Psoas muscle (tissue), 8 donors: ENCODE results near the gene HK1. TPM values are rescaled to one million over a fixed set of nuclear protein-coding genes. Genes with fewer than 3 reads are reported as not detected.
"Not testable (repeated sequence)": the region's sequence is repeated elsewhere in the genome, so short reads cannot be mapped to it uniquely, and the experiment has no call there.

Experiments used
- ATAC-seq, 4 donors: fragments of 200-7000 bp; cut with Tn5 transposase; one replicate each; pipeline ENCODE4 v1.9.1; 2020; ENCODE audit warnings: moderate library complexity in 3 of 4, mild to moderate bottlenecking in 2 of 4
- DNase-seq, 2 donors: peaks; one replicate each; pipeline ENCODE4 v3.0.0-alpha.2; 2020
- H3K27ac ChIP-seq: fragments of 200-600 bp; one replicate; pipeline ENCODE4 v1.8.0; 2022
- H3K27me3 ChIP-seq, 3 donors: fragments of 200-600 bp in 1 of 3; one replicate each; pipeline versions ENCODE4 v1.6.1 to v1.8.0; 2013 to 2022; ENCODE audit warnings: low read length in 2 of 3, mild to moderate bottlenecking in 2 of 3, moderate library complexity in 1 of 3; ENCODE audit not compliant: insufficient read depth in 3 of 3
- H3K36me3 ChIP-seq, 2 donors: fragments of 200-600 bp in 1 of 2; one replicate each; pipeline versions ENCODE4 v1.6.1 to v1.8.0; 2013 to 2022; ENCODE audit warnings: low read depth in 1 of 2, mild to moderate bottlenecking in 1 of 2, moderate library complexity in 1 of 2; ENCODE audit not compliant: insufficient read depth in 1 of 2
- H3K4me1 ChIP-seq: fragments of 200-600 bp; one replicate; pipeline ENCODE4 v1.8.0; 2022
- H3K4me3 ChIP-seq: fragments of 200-600 bp; one replicate; pipeline ENCODE4 v1.8.0; 2022; ENCODE audit warnings: mild to moderate bottlenecking
- H3K9me3 ChIP-seq: fragments of 200-600 bp; one replicate; pipeline ENCODE4 v1.8.0; 2022
- WGBS, 3 donors: extraction: QIAGEN DNeasy Blood & Tissue Kit; methylation state at CpG; one replicate each; pipeline versions ENCODE4 v1.1.6 to v1.1.7; 2013; 5-methylcytosine and 5-hydroxymethylcytosine counted together
- intact Hi-C, 2 donors: fragments of 100-400 bp; cut with DNase I; formaldehyde crosslinking; loops; one replicate each; pipeline versions ENCODE4 v1.11.0 to v1.14.2; 2022
- polyA plus RNA-seq, 3 donors: library from polyadenylated mRNA; stranded (reverse); fragments of 200-250 nt; gene quantifications; one replicate each; pipeline ENCODE4 v1.2.3, GENCODE V29; 2013
- total RNA-seq, 4 donors: library from RNA; stranded (reverse); fragmentation: NEBNext Ultra II Directional in 2 of 4; extraction: Animal tissue kit (Norgen Biotek cat#: 25700) in 2 of 4; gene quantifications; one replicate each; pipeline versions ENCODE4 v1.2.1 to v1.2.4, GENCODE V29; 2021 to 2023
- TF ChIP-seq, protein P1 (sequence below): fragments of 200-600 bp; IDR thresholded peaks from one replicate; pipeline ENCODE4 v1.8.0; 2022; ENCODE audit warnings: antibody characterized with exemption
- donor health status: healthy with polysubstance abuse.
- donor health status: DM: no; HTN: no; CAD: no; lungs with moderate emphysema.
- donor health status: Bipolar disorder and iron deficiency.
- donor health status: healthy.
- donor health status: DM: yes; HTN: yes; CAD: no.
- donor health status: DM: no; HTN: no; CAD: no.
- donor health status: DM: no; HTN: no; CAD: no.
- donor health status: DM: yes; HTN: yes; CAD: no.

Gene HK1
- total and polyA plus RNA-seq, 7 donors = 134 to 336 (median 254) TPM

DNA sequence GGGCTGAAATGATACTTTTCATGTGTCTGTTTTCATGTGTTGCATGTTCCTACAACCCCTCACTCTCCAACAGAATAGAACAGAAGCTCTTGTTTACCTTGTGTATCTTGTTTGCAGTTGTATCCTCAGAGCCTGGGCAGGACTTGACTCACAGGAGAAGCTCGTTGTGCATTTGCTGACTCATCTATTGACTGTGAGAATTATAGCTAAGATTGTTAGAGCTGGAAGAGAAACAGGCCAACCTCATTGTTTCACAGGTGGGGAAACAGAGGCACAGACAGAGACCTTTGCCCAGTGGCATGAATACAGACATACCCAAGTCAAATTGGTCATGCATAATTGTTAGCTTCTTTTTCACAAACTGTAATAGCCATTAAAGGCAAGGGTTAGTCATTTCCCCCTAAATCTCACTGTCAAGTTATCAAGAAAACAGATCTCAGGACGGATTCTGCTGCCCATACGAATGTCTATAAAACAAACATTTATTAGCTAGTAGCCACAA, 168.4 kb downstream of the HK1 start:
- Histone ChIP-seq H3K9me3 (no peaks in the 10 kb centered on the region), H3K4me1 (peaks cover 25% of the 10 kb centered on the region), H3K27me3 (no peaks in the 10 kb centered on the region), H3K36me3 (no peaks in the 10 kb centered on the region), H3K27ac (peak overlapping the region; percentile 34), H3K4me3 (no peak overlapping the region)
- intact Hi-C loops = no loop called here
- ATAC-seq (peak in 1 of 4 donors; percentile 32), DNase-seq (no peak)
- TF ChIP-seq, protein P1, sequence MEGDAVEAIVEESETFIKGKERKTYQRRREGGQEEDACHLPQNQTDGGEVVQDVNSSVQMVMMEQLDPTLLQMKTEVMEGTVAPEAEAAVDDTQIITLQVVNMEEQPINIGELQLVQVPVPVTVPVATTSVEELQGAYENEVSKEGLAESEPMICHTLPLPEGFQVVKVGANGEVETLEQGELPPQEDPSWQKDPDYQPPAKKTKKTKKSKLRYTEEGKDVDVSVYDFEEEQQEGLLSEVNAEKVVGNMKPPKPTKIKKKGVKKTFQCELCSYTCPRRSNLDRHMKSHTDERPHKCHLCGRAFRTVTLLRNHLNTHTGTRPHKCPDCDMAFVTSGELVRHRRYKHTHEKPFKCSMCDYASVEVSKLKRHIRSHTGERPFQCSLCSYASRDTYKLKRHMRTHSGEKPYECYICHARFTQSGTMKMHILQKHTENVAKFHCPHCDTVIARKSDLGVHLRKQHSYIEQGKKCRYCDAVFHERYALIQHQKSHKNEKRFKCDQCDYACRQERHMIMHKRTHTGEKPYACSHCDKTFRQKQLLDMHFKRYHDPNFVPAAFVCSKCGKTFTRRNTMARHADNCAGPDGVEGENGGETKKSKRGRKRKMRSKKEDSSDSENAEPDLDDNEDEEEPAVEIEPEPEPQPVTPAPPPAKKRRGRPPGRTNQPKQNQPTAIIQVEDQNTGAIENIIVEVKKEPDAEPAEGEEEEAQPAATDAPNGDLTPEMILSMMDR = no peak
- 52 to 61% (median 60%) methylated on average over 3 of the region's 3 CpGs for WGBS, 3 donors

DNA sequence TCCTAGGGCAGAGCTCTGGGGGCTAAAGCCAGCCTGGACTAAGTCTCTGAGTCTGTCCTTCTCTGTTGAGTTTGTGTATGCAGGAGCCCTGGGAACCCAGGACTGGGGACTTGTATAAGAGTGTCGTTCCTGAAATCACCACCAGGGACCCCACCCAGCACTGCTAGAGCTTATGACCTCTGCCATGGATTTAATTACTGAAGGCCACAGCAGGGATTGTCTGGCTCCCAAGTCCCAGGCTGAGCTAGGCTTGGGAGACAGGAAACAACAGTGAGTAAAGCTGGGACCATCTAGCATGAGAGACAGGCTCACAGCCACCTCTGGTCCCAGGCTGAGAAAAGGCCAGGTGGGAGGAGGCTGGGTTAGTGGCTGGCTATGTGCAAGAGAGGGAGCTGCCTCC, 171.5 kb downstream of the HK1 start:
- no peaks in the 10 kb centered on the region for H3K36me3 ChIP-seq
- H3K27me3 ChIP-seq = no peaks in the 10 kb centered on the region
- peaks cover 56% of the 10 kb centered on the region for H3K4me1 ChIP-seq
- peak; percentile 55 to 74 (median 72) for ATAC-seq
- WGBS, 3 donors = 0 to 14% (median 5%) methylated on average over 1 of the region's 1 CpG
- peak overlapping the region; percentile 91 for H3K27ac ChIP-seq
- intact Hi-C loops = no loop called here
- no peaks in the 10 kb centered on the region for H3K9me3 ChIP-seq
- DNase-seq = peak in 1 of 2 donors; percentile 66
- H3K4me3 ChIP-seq = no peak overlapping the region
- TF ChIP-seq, protein P1 = peak; percentile 63

DNA sequence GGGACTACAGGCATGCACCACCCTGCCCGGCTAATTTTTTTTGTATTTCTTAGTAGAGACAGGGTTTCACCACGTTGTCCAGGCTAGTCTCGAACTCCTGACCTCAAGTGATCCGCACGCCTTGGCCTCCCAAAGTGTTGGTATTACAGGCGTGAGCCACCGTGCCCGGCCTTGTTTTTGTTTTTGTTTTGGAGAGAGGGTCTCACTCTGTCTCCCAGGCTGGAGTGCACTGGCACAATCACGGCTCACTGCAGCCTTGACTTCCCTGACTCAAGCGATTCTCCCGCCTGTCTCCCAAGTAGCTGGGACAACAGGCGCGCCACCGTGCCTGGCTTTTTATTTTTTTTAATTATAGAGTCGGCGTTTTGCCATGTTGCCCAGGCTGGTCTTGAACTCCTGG, 172.1 kb downstream of the HK1 start:
- H3K36me3 ChIP-seq, H3K9me3 ChIP-seq, DNase-seq, H3K4me3 ChIP-seq, ATAC-seq, H3K27me3 ChIP-seq, intact Hi-C loops: not testable (repeated sequence)
- WGBS, 3 donors = 69 to 82% (median 73%) methylated on average over 16 of the region's 16 CpGs
- Histone ChIP-seq H3K4me1 (peaks cover 61% of the 10 kb centered on the region), H3K27ac (peak overlapping the region; percentile 91)

DNA sequence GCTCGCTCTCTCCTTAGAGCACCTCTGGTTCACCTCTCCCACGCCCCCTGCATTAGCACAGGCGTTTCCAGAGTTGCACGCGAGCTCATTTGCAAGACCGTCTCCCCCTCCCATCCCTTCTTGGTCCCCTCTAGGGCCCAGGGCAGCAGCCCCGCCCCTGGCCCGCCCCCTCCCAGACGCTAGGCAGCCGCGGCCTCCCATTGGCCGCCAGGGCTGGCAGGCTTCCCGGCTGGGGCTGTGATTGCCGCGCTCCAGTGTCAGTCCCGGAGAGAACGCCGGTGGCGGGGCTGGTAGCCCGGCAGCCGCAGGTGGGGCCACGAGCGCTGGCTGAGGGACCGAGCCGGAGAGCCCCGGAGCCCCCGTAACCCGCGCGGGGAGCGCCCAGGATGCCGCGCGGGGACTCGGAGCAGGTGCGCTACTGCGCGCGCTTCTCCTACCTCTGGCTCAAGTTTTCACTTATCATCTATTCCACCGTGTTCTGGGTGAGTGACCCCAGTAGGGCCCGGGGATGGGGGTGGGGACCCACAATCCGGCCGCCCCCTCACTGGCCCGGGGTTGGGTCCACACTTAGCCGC, 173.0 kb downstream of the HK1 start, which contains the start of gene TSPAN15:
Gene TSPAN15, plus strand, starts transcription at position 257 of the 575 bp plus-strand sequence. Its CDS starts 130 bp downstream, at position 387.
- Histone ChIP-seq H3K4me3 (peak within 1 kb of the TSS; percentile 98), H3K27ac (peak within 1 kb of the TSS; percentile 91), H3K36me3 (no peaks in the 10 kb centered on the region), H3K4me1 (peaks cover 67% of the 10 kb centered on the region), H3K9me3 (no peaks in the 10 kb centered on the region), H3K27me3 (no peaks in the 10 kb centered on the region)
- intact Hi-C loops = no loop called here
- WGBS, 3 donors = 1% methylated on average over 42 to 45 of the region's 45 CpGs
- peak; percentile 88 to 94 for DNase-seq
- TF ChIP-seq, protein P1 = no peak
- ATAC-seq = peak; percentile 89 to 95 (median 92)

Other genes starting within 250 kb of the HK1 start
- 10 to 100 TPM; 27.8 to 43.4 (median 30.5) TPM for gene SRGN, start 190.4 kb upstream of the HK1 start, total RNA-seq
- 10 to 100 TPM; 30.2 to 54.0 (median 33.2) TPM for gene SRGN, start 190.4 kb upstream of the HK1 start, polyA plus RNA-seq
- 10 to 100 TPM; 25.2 to 41.1 (median 39.2) TPM for gene VPS26A, start 154.3 kb upstream of the HK1 start, total RNA-seq
- gene VPS26A, start 154.3 kb upstream of the HK1 start, polyA plus RNA-seq = 10 to 100 TPM; 23.4 to 62.8 (median 36.5) TPM
- gene SUPV3L1, start 98.3 kb upstream of the HK1 start, total RNA-seq = 10 to 100 TPM; 33.9 to 56.4 (median 43.8) TPM
- 10 to 100 TPM; 50.6 to 55.6 (median 53.4) TPM for gene SUPV3L1, start 98.3 kb upstream of the HK1 start, polyA plus RNA-seq
- not detected for gene HKDC1, start 58.2 kb upstream of the HK1 start, total RNA-seq
- under 1 TPM in 2 of 3 donors, not detected in 1; 0.03 TPM for gene HKDC1, start 58.2 kb upstream of the HK1 start, polyA plus RNA-seq
- gene TACR2, start 138.4 kb downstream of the HK1 start, total RNA-seq = under 1 TPM; 0.21 to 0.46 (median 0.23) TPM
- gene TACR2, start 138.4 kb downstream of the HK1 start, polyA plus RNA-seq = under 1 TPM; 0.25 to 0.61 (median 0.31) TPM
- 10 to 100 TPM in 1 of 4 donors, 1 to 10 TPM in 3; 6.3 to 35.0 (median 8.6) TPM for gene TSPAN15, start 173.0 kb downstream of the HK1 start, total RNA-seq
- gene TSPAN15, start 173.0 kb downstream of the HK1 start, polyA plus RNA-seq = 10 to 100 TPM; 10.7 to 11.7 (median 11.6) TPM